Neuron (in vitro differentiated cells): ENCODE measurements around the gene RPS6KB2.
"Not testable (repeated sequence)": the region's sequence is repeated elsewhere in the genome, so short reads cannot be mapped to it uniquely, and the experiment has no call there.

Experiments
- H2AFZ ChIP-seq: one replicate; pipeline ENCODE4 v1.6.1; 2013; ENCODE audit warnings: low read depth, mild to moderate bottlenecking, inconsistent platforms, low read length, moderate library complexity
- H3K27me3 ChIP-seq: one replicate; pipeline ENCODE4 v1.6.1; 2013; ENCODE audit warnings: low read length; ENCODE audit not compliant: insufficient read depth
- H3K36me3 ChIP-seq: one replicate; pipeline ENCODE4 v1.6.1; 2013; ENCODE audit warnings: low read length; ENCODE audit not compliant: insufficient read depth
- H3K4me1 ChIP-seq: one replicate; pipeline ENCODE4 v1.6.1; 2013; ENCODE audit warnings: low read length; ENCODE audit not compliant: insufficient read depth
- H3K4me3 ChIP-seq: 2 replicates; pipeline ENCODE4 v1.5.1; 2013; ENCODE audit warnings: mild to moderate bottlenecking, low read length, moderate library complexity
- H3K9me3 ChIP-seq: one replicate; pipeline ENCODE4 v1.6.1; 2013; ENCODE audit warnings: low read length

RPS6KB2 gene

GRCh38 chr11:67401495-67402191 is 26.7 kb upstream of the RPS6KB2 start, which contains the start of gene PPP1CA:
PPP1CA (minus strand) TSS chr11:67401858; CDS start chr11:67401782, 76 bp downstream.
- Histone ChIP-seq H2AFZ (peak within 1 kb of the TSS; percentile 88), H3K9me3 (no peaks in the 10 kb centered on the region), H3K4me3 (peak within 1 kb of the TSS; percentile 94), H3K4me1 (peaks cover 17% of the 10 kb centered on the region), H3K27me3 (no peaks in the 10 kb centered on the region), H3K36me3 (peaks cover 29% of the 10 kb centered on the region)

- Histone ChIP-seq H3K36me3 (peaks cover 26% of the 10 kb centered on the region), H3K4me1 (peaks cover 17% of the 10 kb centered on the region), H3K4me3 (peak overlapping the region; percentile 28)
- H2AFZ ChIP-seq, H3K9me3 ChIP-seq, H3K27me3 ChIP-seq: not testable (repeated sequence)
Measured at GRCh38 chr11:67402192-67402839, 26.0 kb upstream of the RPS6KB2 start.

- not testable (repeated sequence) for H3K27me3 ChIP-seq, H2AFZ ChIP-seq, H3K4me3 ChIP-seq, H3K9me3 ChIP-seq
- Histone ChIP-seq H3K4me1 (peaks cover 17% of the 10 kb centered on the region), H3K36me3 (peaks cover 18% of the 10 kb centered on the region)
Measured at GRCh38 chr11:67403085-67403484, 25.2 kb upstream of the RPS6KB2 start.

- peaks cover 4% of the 10 kb centered on the region for H3K36me3 ChIP-seq
- no peak overlapping the region for H2AFZ ChIP-seq
- no peaks in the 10 kb centered on the region for H3K9me3 ChIP-seq
- H3K4me3 ChIP-seq: no peak overlapping the region
- H3K27me3 ChIP-seq: no peaks in the 10 kb centered on the region
- H3K4me1 ChIP-seq: peaks cover 17% of the 10 kb centered on the region
Measured at GRCh38 chr11:67404515-67405195, 23.6 kb upstream of the RPS6KB2 start.

GRCh38 chr11:67405196-67405567 is 23.1 kb upstream of the RPS6KB2 start:
- Histone ChIP-seq H3K4me1 (peaks cover 19% of the 10 kb centered on the region), H3K9me3 (no peaks in the 10 kb centered on the region), H2AFZ (no peak overlapping the region), H3K4me3 (no peak overlapping the region), H3K36me3 (peaks cover 2% of the 10 kb centered on the region), H3K27me3 (no peaks in the 10 kb centered on the region)

GRCh38 chr11:67405688-67406339 is 22.5 kb upstream of the RPS6KB2 start:
- Histone ChIP-seq H3K4me3 (no peak overlapping the region), H2AFZ (no peak overlapping the region), H3K36me3 (no peaks in the 10 kb centered on the region), H3K4me1 (peaks cover 14% of the 10 kb centered on the region), H3K9me3 (no peaks in the 10 kb centered on the region), H3K27me3 (no peaks in the 10 kb centered on the region)

GRCh38 chr11:67406420-67406968 is 21.8 kb upstream of the RPS6KB2 start:
- no peaks in the 10 kb centered on the region for H3K27me3 ChIP-seq
- no peak overlapping the region for H2AFZ ChIP-seq
- H3K9me3 ChIP-seq: no peaks in the 10 kb centered on the region
- H3K36me3 ChIP-seq: no peaks in the 10 kb centered on the region
- no peak overlapping the region for H3K4me3 ChIP-seq
- H3K4me1 ChIP-seq: peaks cover 11% of the 10 kb centered on the region

GRCh38 chr11:67406969-67407687 is 21.2 kb upstream of the RPS6KB2 start:
- Histone ChIP-seq H2AFZ (no peak overlapping the region), H3K4me1 (peaks cover 8% of the 10 kb centered on the region), H3K36me3 (no peaks in the 10 kb centered on the region), H3K4me3 (no peak overlapping the region), H3K9me3 (no peaks in the 10 kb centered on the region), H3K27me3 (no peaks in the 10 kb centered on the region)

GRCh38 chr11:67407688-67408163 is 20.6 kb upstream of the RPS6KB2 start:
- peaks cover 8% of the 10 kb centered on the region for H3K4me1 ChIP-seq
- no peak overlapping the region for H3K4me3 ChIP-seq
- no peaks in the 10 kb centered on the region for H3K27me3 ChIP-seq
- no peak overlapping the region for H2AFZ ChIP-seq
- H3K9me3 ChIP-seq: no peaks in the 10 kb centered on the region
- no peaks in the 10 kb centered on the region for H3K36me3 ChIP-seq

- Histone ChIP-seq H3K4me3 (no peak overlapping the region), H3K36me3 (no peaks in the 10 kb centered on the region), H3K4me1 (peaks cover 7% of the 10 kb centered on the region), H3K9me3 (no peaks in the 10 kb centered on the region), H3K27me3 (no peaks in the 10 kb centered on the region), H2AFZ (no peak overlapping the region)
Measured at GRCh38 chr11:67408437-67409200, 19.7 kb upstream of the RPS6KB2 start.

- Histone ChIP-seq H3K27me3 (no peaks in the 10 kb centered on the region), H3K36me3 (no peaks in the 10 kb centered on the region), H3K9me3 (no peaks in the 10 kb centered on the region), H2AFZ (no peak overlapping the region), H3K4me3 (no peak overlapping the region), H3K4me1 (peaks cover 5% of the 10 kb centered on the region)
Measured at GRCh38 chr11:67409261-67409666, 19.0 kb upstream of the RPS6KB2 start.
